IMR-90 (cell line): Measurements from ENCODE around the gene MRPL21. TPM values are rescaled to one million over a fixed set of nuclear protein-coding genes. Genes with fewer than 3 reads are reported as not detected.

ENCODE experiments used
- ATAC-seq: fragments of 200-7000 bp; cut with Tn5 transposase; 2 replicates; pipeline ENCODE4 v1.9.1; 2020; ENCODE audit warnings: low read depth, mild to moderate bottlenecking, moderate library complexity
- BruUV-seq: library from RNA; stranded (reverse); fragments of 400-500 nt; replicated peaks from 2 replicates; lab custom pipeline; 2021; lab: Mats Ljungman, UMichigan
- CTCF ChIA-PET: fragments of 300-600 bp; formaldehyde crosslinking; extraction: SDS; loops from one replicate; lab custom pipeline; 2021; ENCODE audit warnings: antibody characterized with exemption; lab: Yijun Ruan, JAX
- POLR2A ChIA-PET: fragments of 300-600 bp; sonication (Branson Sonifier 250); formaldehyde crosslinking; loops from one replicate; lab custom pipeline; 2022; ENCODE audit warnings: antibody characterized with exemption; ENCODE audit not compliant: unreplicated experiment; lab: Charles Lee
- DNase-seq: peaks from one replicate; pipeline ENCODE4 v3.0.0; 2013
- H2AFZ ChIP-seq: replicated peaks from 2 replicates; pipeline ENCODE3; 2013; ENCODE audit warnings: low read length, mild to moderate bottlenecking; ENCODE audit not compliant: poor library complexity
- H2AK5ac ChIP-seq: 2 replicates; pipeline ENCODE4 v1.6.1; 2013; ENCODE audit warnings: low read depth, low read length, inconsistent platforms
- H2AK9ac ChIP-seq: replicated peaks from 2 replicates; pipeline ENCODE3; 2013; ENCODE audit warnings: mild to moderate bottlenecking, low read depth, low read length, moderate library complexity; ENCODE audit not compliant: poor library complexity
- H2BK120ac ChIP-seq: 2 replicates; pipeline ENCODE4 v1.6.1; 2013; ENCODE audit warnings: low read depth, low read length, inconsistent platforms
- H2BK15ac ChIP-seq: 3 replicates; pipeline ENCODE4 v1.6.1; 2013; ENCODE audit warnings: low read depth, low read length, inconsistent platforms
- H2BK20ac ChIP-seq: 2 replicates; pipeline ENCODE4 v1.6.1; 2013; ENCODE audit warnings: low read depth, mild to moderate bottlenecking, inconsistent platforms, low read length, moderate library complexity
- H2BK5ac ChIP-seq: 2 replicates; pipeline ENCODE4 v1.6.1; 2013; ENCODE audit warnings: mild to moderate bottlenecking, low read depth, low read length, inconsistent platforms; ENCODE audit not compliant: poor library complexity, severe bottlenecking
- H3K14ac ChIP-seq: replicated peaks from 2 replicates; pipeline ENCODE4 v1.6.1; 2013; ENCODE audit warnings: low read depth, low read length, inconsistent platforms
- H3K18ac ChIP-seq: 2 replicates; pipeline ENCODE4 v1.6.1; 2013; ENCODE audit warnings: low read depth, low read length, control low read depth
- H3K23ac ChIP-seq: 2 replicates; pipeline ENCODE4 v1.6.1; 2013; ENCODE audit warnings: low read depth, low read length, inconsistent platforms
- H3K27ac ChIP-seq: 2 replicates; pipeline ENCODE4 v1.5.1; 2013; ENCODE audit warnings: mild to moderate bottlenecking, control low read depth, low read length; ENCODE audit not compliant: insufficient read depth
- H3K27me3 ChIP-seq: 2 replicates; pipeline ENCODE4 v1.6.1; 2013; ENCODE audit warnings: low read length; ENCODE audit not compliant: control insufficient read depth, insufficient read depth
- H3K36me3 ChIP-seq: 2 replicates; pipeline ENCODE4 v1.6.1; 2013; ENCODE audit warnings: low read length, mixed read lengths; ENCODE audit not compliant: control insufficient read depth, insufficient read depth
- H3K4ac ChIP-seq: 2 replicates; pipeline ENCODE4 v1.6.1; 2013; ENCODE audit warnings: low read depth, low read length, inconsistent platforms
- H3K4me1 ChIP-seq: 2 replicates; pipeline ENCODE4 v1.6.1; 2013; ENCODE audit warnings: low read length, mixed read lengths; ENCODE audit not compliant: control insufficient read depth, insufficient read depth
- H3K4me2 ChIP-seq: 2 replicates; pipeline ENCODE4 v1.6.1; 2013; ENCODE audit warnings: low read depth, mild to moderate bottlenecking, control low read depth, low read length, moderate library complexity
- H3K4me3 ChIP-seq: 2 replicates; pipeline ENCODE4 v1.5.1; 2013; ENCODE audit warnings: low read depth, mild to moderate bottlenecking, control low read depth, low read length, moderate library complexity; ENCODE audit not compliant: insufficient read depth
- H3K56ac ChIP-seq: 2 replicates; pipeline ENCODE4 v1.6.1; 2013; ENCODE audit warnings: low read length, inconsistent platforms; ENCODE audit not compliant: insufficient read depth; ENCODE audit errors: extremely low read depth
- H3K79me1 ChIP-seq, 2 experiments: 2 replicates each; pipeline ENCODE4 v1.6.1; 2013; ENCODE audit warnings: low read length in 2 of 2, inconsistent platforms in 1 of 2, low read depth in 1 of 2
- H3K9ac ChIP-seq: 2 replicates; pipeline ENCODE4 v1.6.1; 2013; ENCODE audit warnings: low read depth, low read length, control low read depth
- H3K9me1 ChIP-seq: 2 replicates; pipeline ENCODE4 v1.6.1; 2013; ENCODE audit warnings: low read length, inconsistent platforms; ENCODE audit not compliant: insufficient read depth
- H3K9me3 ChIP-seq: 2 replicates; pipeline ENCODE4 v1.6.1; 2013; ENCODE audit warnings: low read length; ENCODE audit not compliant: control insufficient read depth, insufficient read depth
- H4K20me1 ChIP-seq: 2 replicates; pipeline ENCODE4 v1.6.1; 2013; ENCODE audit warnings: low read length, inconsistent platforms; ENCODE audit not compliant: insufficient read depth
- H4K5ac ChIP-seq: 2 replicates; pipeline ENCODE4 v1.6.1; 2013; ENCODE audit warnings: mild to moderate bottlenecking, low read depth, low read length, control low read depth
- H4K8ac ChIP-seq, 2 experiments: 2 replicates each; pipeline ENCODE4 v1.6.1; 2013; ENCODE audit warnings: low read depth in 2 of 2, low read length in 2 of 2, control low read depth in 1 of 2, inconsistent platforms in 1 of 2
- H4K91ac ChIP-seq: 2 replicates; pipeline ENCODE4 v1.6.1; 2013; ENCODE audit warnings: low read depth, low read length, inconsistent platforms; ENCODE audit not compliant: insufficient read depth
- CEBPB ChIP-seq: IDR thresholded peaks from 2 replicates; pipeline ENCODE4 v1.6.1; 2012; ENCODE audit warnings: low read depth, low read length, improper control_type of control experiment
- CHD1 ChIP-seq: IDR thresholded peaks from 2 replicates; pipeline ENCODE4 v1.6.1; 2012; ENCODE audit warnings: low read depth, low read length, improper control_type of control experiment
- CTCF ChIP-seq: conservative IDR thresholded peaks from 2 replicates; pipeline ENCODE4 v1.5.1; 2012; ENCODE audit warnings: mild to moderate bottlenecking, low read depth, low read length, improper control_type of control experiment
- ELK1 ChIP-seq: fragments of 150-350 bp; IDR thresholded peaks from 2 replicates; pipeline ENCODE4 v1.6.1; 2016; ENCODE audit warnings: low read depth, mild to moderate bottlenecking, low read length, moderate library complexity, borderline replicate concordance
- FOS ChIP-seq: fragments of 150-350 bp; IDR thresholded peaks from 2 replicates; pipeline ENCODE4 v1.6.1; 2016; ENCODE audit warnings: low read depth, low read length
- MAFK ChIP-seq: IDR thresholded peaks from 2 replicates; pipeline ENCODE4 v1.6.1; 2012; ENCODE audit warnings: low read depth, low read length, improper control_type of control experiment
- MAZ ChIP-seq: IDR thresholded peaks from 2 replicates; pipeline ENCODE4 v1.6.1; 2012; ENCODE audit warnings: low read depth, mild to moderate bottlenecking, low read length, improper control_type of control experiment, moderate library complexity, borderline replicate concordance
- NFE2L2 ChIP-seq: fragments of 150-350 bp; IDR thresholded peaks from 2 replicates; pipeline ENCODE4 v1.6.1; 2016; ENCODE audit warnings: low read depth, mild to moderate bottlenecking, low read length
- RAD21 ChIP-seq: IDR thresholded peaks from 2 replicates; pipeline ENCODE4 v1.6.1; 2012; ENCODE audit warnings: low read length, improper control_type of control experiment
- RFX5 ChIP-seq: IDR thresholded peaks from 2 replicates; pipeline ENCODE4 v1.8.0; 2012; ENCODE audit warnings: low read depth, mild to moderate bottlenecking, low read length, moderate library complexity
- SMC3 ChIP-seq: fragments of 150-350 bp; IDR thresholded peaks from 2 replicates; pipeline ENCODE4 v1.6.1; 2016; ENCODE audit warnings: low read depth, mild to moderate bottlenecking, antibody characterized with exemption, low read length, moderate library complexity
- WGBS, 2 experiments: methylation state at CpG; one replicate each; pipeline versions ENCODE4 v1.1.5 to v1.1.7; 2013; ENCODE audit warnings: missing lambda C conversion rate in 2 of 2; ENCODE audit not compliant: insufficient read length in 1 of 2; ENCODE audit errors: extremely low coverage in 2 of 2; 5-methylcytosine and 5-hydroxymethylcytosine counted together
- dilution Hi-C: fragments of 300-500 bp; cut with HindIII; formaldehyde crosslinking; loops from one replicate; pipeline ENCODE4 v1.14.3; 2018; ENCODE audit warnings: low sequenced_read_pairs; ENCODE audit not compliant: unreplicated experiment
- in situ Hi-C: fragments of 300-500 bp; cut with MboI; formaldehyde crosslinking; loops from 3 replicates; pipeline ENCODE4 v1.14.3; 2019; ENCODE audit warnings: low sequenced_read_pairs, inconsistent platforms, mixed read lengths
- intact Hi-C: fragments of 100-400 bp; cut with micrococcal nuclease; formaldehyde crosslinking; loops from 2 replicates; pipeline ENCODE4 v1.10.0; 2022
- polyA plus RNA-seq, 3 experiments: library from polyadenylated mRNA; depleted of rRNA; stranded (reverse); fragments of >200 nt; gene quantifications; 2 replicates each; pipeline ENCODE4 v1.2.3, GENCODE V29; 2012; ENCODE audit warnings: low replicate concordance in 1 of 3
- total RNA-seq: library from RNA; depleted of rRNA; stranded (reverse); fragments of >200 nt; gene quantifications from 2 replicates; pipeline ENCODE4 v1.2.3, GENCODE V29; 2012

Gene MRPL21
- total and polyA plus RNA-seq, 2 of the 4 experiments (the other 2 are of a cell fraction): 19.2 to 26.3 TPM

- Histone ChIP-seq H3K4me1 (no peaks in the 10 kb centered on the region), H4K91ac (no peak overlapping the region), H3K23ac (no peak overlapping the region), H4K5ac (no peak overlapping the region), H3K79me1 (no peaks in the 10 kb centered on the region), H2BK15ac (no peak overlapping the region), H3K27me3 (no peaks in the 10 kb centered on the region), H3K9me3 (no peaks in the 10 kb centered on the region), H2AK9ac (no peak overlapping the region), H3K9ac (no peak overlapping the region), H3K27ac (no peak overlapping the region), H3K4me3 (no peak overlapping the region), H3K36me3 (no peaks in the 10 kb centered on the region), H4K8ac (no peak overlapping the region), H3K4me2 (no peak overlapping the region), H3K18ac (no peak overlapping the region), H2BK20ac (no peak overlapping the region), H2AK5ac (no peak overlapping the region), H3K14ac (no peak overlapping the region), H2AFZ (no peak overlapping the region), H2BK120ac (no peak overlapping the region), H4K20me1 (no peaks in the 10 kb centered on the region), H3K4ac (no peak overlapping the region), H3K9me1 (no peaks in the 10 kb centered on the region; the same call in 1 of the 2 replicates), H2BK5ac (no peak overlapping the region), H3K56ac (no peak overlapping the region)
- WGBS, 2 experiments: 93% methylated on average over 3 of the region's 13 CpGs; no CpG with 5 or more reads in 1 of the 2 experiments
- DNase-seq: no peak
- ATAC-seq: no peak
- no TSS peak for BruUV-seq
- TF ChIP-seq RFX5 (no peak), CHD1 (no peak), MAFK (no peak), SMC3 (no peak), ELK1 (no peak), NFE2L2 (no peak), CEBPB (no peak), MAZ (no peak), FOS (no peak), RAD21 (no peak), CTCF (no peak)
- intact Hi-C loops: no loop called here
- in situ Hi-C loops: no loop called here
- dilution Hi-C loops: no loop called here
- CTCF ChIA-PET: no interaction called here
- POLR2A ChIA-PET: no interaction called here
Observed at GRCh38 chr11:68882391-68882790, 21.2 kb downstream of the MRPL21 start.
